ENCODE measurements around the gene SLC7A5.
"Not testable (repeated sequence)": the region's sequence is repeated elsewhere in the genome, so short reads cannot be mapped to it uniquely, and the experiment has no call there.

SLC7A5 gene

DNA sequence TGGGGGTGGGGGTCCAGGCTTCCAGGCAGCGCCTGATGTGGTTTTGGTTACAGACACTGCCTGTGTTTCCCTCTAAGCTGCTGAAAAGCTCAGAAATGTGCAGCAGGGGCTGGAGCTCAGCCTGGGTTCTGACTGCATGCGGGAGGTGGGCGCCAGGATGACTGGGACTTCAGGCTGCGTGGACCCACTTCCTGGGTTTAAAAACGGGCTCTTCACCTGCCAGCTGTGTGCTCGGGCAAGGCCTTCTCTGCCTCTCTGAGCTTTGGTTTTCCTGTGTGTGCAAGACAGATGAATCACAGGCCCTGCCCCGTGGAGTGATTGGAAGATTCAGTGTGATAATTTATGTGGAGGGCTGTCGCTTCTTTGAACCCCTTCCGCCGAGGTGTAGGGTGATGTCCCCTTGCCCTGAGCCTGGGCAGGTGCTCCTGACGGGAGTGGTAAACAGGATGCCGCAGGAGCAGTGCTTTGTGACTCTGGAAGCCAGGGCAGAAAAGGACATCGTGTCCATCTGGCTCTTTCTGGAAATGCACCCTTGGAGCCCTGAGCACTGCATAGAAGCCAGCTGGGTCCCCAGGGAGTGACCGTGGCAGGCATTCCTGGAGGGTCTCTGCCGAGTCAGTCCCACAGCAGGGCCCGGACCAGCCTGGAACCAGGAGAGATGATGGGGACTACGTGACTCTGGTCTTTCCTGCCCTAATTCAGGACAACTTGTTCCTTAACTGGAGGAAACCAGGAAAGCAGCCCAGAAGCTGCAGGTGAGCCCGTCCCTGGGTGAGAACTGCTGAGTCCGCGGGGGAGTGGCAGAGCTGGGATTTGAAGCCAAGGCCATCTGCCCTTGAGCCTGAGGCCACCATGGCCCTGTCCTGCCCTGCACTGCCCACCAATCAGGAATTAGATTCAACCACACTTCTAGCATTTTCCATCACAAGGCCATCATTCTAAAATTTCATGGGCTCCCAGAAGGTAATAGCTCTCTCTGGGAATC lies 28.5 kb upstream of the SLC7A5 start:
- in situ Hi-C loops (cut with MboI; ENCODE audit: low pct_unique_long_range_greater_than_20kb, low sequenced_read_pairs, unreplicated experiment) = no loop called here
- TF ChIP-seq, protein P1, sequence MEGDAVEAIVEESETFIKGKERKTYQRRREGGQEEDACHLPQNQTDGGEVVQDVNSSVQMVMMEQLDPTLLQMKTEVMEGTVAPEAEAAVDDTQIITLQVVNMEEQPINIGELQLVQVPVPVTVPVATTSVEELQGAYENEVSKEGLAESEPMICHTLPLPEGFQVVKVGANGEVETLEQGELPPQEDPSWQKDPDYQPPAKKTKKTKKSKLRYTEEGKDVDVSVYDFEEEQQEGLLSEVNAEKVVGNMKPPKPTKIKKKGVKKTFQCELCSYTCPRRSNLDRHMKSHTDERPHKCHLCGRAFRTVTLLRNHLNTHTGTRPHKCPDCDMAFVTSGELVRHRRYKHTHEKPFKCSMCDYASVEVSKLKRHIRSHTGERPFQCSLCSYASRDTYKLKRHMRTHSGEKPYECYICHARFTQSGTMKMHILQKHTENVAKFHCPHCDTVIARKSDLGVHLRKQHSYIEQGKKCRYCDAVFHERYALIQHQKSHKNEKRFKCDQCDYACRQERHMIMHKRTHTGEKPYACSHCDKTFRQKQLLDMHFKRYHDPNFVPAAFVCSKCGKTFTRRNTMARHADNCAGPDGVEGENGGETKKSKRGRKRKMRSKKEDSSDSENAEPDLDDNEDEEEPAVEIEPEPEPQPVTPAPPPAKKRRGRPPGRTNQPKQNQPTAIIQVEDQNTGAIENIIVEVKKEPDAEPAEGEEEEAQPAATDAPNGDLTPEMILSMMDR (IDR thresholded peaks at IDR 0.05; ENCODE audit: extremely low read depth, insufficient read depth, missing control alignments) = no peak
- DNase-seq (ENCODE audit: low spot score) = no peak

DNA sequence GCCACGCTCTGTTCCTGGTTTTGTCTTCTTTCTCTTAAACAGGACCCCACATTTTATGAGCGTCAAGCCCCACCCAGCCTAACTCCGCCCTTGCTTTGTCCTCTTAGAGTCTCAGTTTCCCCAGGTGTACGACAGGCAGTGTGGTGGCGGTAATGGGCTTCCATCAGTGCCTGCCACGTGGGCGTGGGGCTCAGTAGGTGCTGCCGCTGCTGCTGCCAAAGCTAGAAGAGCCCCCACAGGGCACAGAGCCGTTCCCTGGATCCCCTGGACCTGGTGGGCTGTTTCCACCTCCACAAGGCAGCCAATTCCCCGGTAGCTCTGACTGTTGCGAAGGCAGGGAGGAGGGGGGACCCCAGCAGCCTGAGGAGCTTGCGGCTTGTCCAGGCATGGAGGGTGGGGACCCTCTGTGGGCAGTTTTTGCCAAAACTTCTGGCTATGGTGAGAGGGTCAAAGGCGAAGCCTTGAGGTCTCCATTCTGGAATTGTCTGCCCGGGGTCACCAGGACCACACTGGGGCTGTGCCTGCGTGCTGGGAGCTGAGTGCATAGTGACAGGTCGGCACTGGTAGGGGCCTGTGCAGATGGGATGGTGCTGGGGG lies 27.7 kb upstream of the SLC7A5 start:
- in situ Hi-C loops (cut with MboI; ENCODE audit: low pct_unique_long_range_greater_than_20kb, low sequenced_read_pairs, unreplicated experiment); DNase-seq (ENCODE audit: low spot score): not testable (repeated sequence)

DNA sequence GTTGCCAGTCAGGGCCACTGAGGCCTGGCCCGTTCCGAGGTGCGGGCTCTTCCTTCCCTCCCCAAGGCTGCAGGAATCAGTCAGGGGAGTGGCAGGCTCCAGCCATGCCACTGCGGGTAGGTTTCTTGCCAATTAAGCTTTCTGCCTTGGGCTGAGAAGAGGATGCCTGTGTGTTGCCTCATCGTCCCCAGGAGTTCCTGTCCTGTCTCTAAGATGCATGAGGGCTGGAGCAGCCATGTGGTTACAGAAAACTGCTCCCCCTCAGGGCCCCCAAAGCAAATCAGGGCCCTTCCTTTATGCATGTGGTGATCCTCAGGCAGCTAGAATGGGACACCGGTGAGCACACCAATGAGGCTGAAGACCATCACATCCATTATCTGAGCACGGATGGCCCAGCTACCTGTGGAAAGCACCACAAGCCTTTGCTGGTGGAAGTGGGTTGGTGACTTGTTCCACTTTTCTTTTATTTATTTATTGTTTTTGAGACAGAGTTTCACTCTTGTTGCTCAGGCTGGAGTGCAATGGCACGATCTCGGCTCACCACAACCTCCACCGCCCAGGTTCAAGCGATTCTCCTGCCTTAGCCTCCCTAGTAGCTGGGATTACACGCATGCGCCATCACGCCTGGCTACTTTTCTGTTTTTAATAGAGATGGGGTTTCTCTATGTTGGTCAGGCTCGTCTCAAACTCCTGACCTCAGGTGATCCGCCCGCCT lies 27.0 kb upstream of the SLC7A5 start:
- DNase-seq (ENCODE audit: low spot score); in situ Hi-C loops (cut with MboI; ENCODE audit: low pct_unique_long_range_greater_than_20kb, low sequenced_read_pairs, unreplicated experiment): not testable (repeated sequence)

DNA sequence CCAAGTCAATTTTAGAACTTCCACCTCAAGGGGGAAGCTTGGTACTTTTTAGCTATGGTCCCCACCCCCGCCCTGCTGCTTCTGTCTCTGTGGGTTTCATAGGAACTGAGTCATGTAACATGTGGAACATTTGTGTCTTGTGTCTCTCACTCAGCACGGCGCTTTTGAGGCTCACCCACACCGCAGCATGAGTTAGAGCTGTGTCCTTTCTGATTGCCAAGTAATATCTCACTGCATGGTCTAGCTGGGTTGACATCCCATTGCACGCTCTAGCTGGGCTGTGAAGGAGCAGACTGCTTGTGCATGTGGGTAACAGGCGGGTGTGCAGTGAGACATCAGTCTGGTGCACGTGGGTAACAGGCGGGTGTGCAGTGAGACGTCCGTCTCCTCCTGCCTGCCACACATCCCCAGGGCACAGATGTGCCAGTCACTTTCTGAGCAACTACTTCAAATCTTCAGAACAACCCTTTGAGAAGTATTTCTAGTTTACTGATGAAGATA lies 26.4 kb upstream of the SLC7A5 start:
- in situ Hi-C loops (cut with MboI; ENCODE audit: low pct_unique_long_range_greater_than_20kb, low sequenced_read_pairs, unreplicated experiment) = no loop called here
- peak; percentile 71 for DNase-seq (ENCODE audit: low spot score)

DNA sequence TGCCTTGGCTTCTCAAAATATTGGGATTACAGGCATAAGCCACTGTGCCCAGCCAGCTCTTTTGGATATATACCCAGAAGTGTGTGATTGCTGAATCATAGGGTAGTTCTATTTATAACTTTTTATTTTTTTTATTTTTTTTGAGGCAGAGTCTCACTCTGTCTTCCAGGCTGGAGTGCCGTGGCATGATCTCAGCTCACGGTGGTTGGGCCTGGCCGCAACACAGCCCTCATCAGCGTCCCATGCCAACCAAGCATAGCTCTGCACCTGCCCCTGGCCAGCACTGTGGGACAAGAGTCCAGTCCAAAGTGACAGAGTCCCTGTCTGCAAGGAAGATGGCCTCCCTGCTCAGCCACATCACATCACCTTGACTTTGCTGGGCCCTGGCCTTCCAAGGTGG lies 24.7 kb upstream of the SLC7A5 start:
- in situ Hi-C loops (cut with MboI; ENCODE audit: low pct_unique_long_range_greater_than_20kb, low sequenced_read_pairs, unreplicated experiment); DNase-seq (ENCODE audit: low spot score): not testable (repeated sequence)

More for the DNA sequence above, 26.4 kb upstream of the SLC7A5 start:
- TF ChIP-seq, protein P1 (IDR thresholded peaks at IDR 0.05; ENCODE audit: extremely low read depth, insufficient read depth, missing control alignments) = no peak

DNA sequence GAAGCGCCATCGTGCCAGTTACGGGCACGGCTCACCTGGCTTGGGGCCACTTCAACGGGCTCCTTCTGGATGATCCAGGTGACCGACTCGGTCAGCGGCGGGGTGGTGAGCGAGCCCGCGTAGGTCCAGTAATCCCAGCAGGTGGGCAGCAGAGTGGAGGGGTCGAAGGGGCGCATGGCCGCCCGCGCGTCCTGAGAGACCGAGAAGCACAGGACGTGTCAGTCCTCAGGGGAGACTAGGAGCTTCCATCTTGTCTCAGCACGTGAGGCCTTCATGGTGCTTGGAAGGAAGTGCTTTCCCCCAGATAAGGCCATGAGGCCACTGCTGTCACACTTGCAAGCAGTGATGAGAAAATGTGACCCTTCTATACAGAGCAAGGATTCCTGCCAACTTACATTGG lies 22.5 kb upstream of the SLC7A5 start:
- TF ChIP-seq, protein P1 (IDR thresholded peaks at IDR 0.05; ENCODE audit: extremely low read depth, insufficient read depth, missing control alignments) = no peak
- DNase-seq (ENCODE audit: low spot score) = no peak
- in situ Hi-C loops (cut with MboI; ENCODE audit: low pct_unique_long_range_greater_than_20kb, low sequenced_read_pairs, unreplicated experiment) = no loop called here

DNA sequence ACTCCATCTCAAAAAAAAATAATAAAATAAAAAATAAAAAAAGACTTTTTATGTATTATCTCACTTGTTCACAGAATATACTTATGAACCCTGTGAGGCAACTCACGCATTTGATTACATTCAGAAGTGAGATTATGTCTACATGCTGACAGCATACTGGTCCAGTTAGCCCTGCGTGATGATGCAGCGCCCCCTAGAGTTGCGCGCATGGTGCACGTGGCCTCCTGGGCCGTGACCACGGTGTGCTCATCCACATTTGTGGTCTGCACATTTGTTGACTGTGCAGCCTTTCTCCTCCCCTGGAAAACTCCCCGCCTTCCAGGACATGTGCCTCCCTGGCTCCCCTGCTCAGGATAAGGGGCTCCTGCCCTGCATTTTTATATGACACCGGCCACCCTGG lies 20.5 kb upstream of the SLC7A5 start:
- DNase-seq (ENCODE audit: low spot score); in situ Hi-C loops (cut with MboI; ENCODE audit: low pct_unique_long_range_greater_than_20kb, low sequenced_read_pairs, unreplicated experiment): not testable (repeated sequence)
- TF ChIP-seq, protein P1 (IDR thresholded peaks at IDR 0.05; ENCODE audit: extremely low read depth, insufficient read depth, missing control alignments) = peak; percentile 20

DNA sequence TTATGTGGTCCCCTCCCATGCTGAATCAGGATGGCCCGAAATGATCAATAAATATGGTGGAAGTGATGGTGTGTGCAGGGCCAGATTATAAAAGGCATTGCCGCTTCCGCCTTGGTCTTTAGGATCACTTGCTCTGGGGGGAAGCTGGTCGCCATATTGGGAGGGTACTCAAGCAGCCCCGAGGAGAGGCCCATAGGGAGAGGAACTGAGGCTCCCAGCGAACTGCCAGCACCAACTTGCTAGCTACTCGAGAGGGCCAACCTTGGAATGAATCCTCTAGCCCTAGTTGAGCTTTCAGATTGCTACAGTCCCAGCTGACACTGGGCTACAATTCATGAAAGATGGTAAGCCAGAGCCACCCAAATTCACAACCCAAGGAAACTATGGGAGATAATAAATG lies 19.0 kb upstream of the SLC7A5 start:
- DNase-seq (ENCODE audit: low spot score); in situ Hi-C loops (cut with MboI; ENCODE audit: low pct_unique_long_range_greater_than_20kb, low sequenced_read_pairs, unreplicated experiment): not testable (repeated sequence)

DNA sequence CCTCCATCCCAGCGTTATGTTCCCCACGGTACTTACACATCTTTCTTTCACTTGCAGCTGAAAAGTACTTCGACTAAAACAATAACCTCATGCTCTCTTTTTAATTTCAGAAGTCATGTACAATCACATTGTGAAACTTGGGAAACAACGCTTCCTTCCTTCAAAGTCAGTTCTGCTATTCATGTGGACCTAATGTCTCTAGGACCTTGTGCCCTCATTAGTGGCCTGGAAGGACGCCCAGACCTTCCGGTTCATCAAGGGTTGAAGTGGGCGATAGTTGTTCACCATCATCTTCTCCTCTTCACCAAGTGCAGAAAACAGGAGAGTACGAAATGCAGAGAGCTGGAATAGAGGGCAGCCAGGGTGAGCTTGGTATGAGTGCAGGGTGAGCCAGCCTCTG lies 18.6 kb upstream of the SLC7A5 start:
- in situ Hi-C loops (cut with MboI; ENCODE audit: low pct_unique_long_range_greater_than_20kb, low sequenced_read_pairs, unreplicated experiment); DNase-seq (ENCODE audit: low spot score): not testable (repeated sequence)

DNA sequence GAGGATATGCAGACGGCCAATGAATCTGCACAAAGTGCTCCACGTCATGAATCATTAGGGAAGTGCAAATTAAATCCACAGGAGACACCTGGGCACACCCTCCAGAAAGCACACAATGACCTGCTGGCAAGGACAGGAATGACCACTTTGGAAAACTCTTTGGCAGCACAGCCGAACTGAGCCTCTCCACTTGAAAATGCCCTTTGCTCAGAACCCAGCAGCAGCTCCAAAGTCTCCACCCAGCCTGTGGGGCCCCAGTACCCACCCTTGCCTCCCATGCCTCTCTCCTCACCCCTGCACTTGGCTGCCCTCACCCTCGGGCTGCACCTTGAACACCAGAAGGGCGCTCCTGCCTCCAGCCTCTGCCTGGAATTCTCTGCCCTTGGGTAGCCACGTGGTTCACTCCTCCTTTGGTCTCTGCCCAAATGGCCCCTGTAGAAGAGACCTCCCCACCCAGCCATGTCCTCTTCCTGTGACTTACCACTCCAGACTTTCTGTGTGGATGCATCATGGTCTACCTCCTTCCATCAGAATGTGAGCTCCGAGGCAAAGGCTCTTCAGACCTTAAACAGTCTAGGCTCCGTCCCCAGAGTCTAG lies 16.2 kb upstream of the SLC7A5 start:
- DNase-seq (ENCODE audit: low spot score); in situ Hi-C loops (cut with MboI; ENCODE audit: low pct_unique_long_range_greater_than_20kb, low sequenced_read_pairs, unreplicated experiment): not testable (repeated sequence)
